Stomach (tissue), 19 donors: ENCODE results near the gene NDUFB7. TPM values are rescaled to one million over a fixed set of nuclear protein-coding genes. Genes with fewer than 3 reads are reported as not detected.

Experiments used
- DNase-seq, 2 donors: peaks; one replicate each; pipeline versions ENCODE4 v3.0.0 to v3.0.0-alpha.2; 2013 to 2019
- H3K27ac ChIP-seq, 5 donors: fragments of 200-600 bp in 4 of 5; sonication (generic) in 4 of 5; one replicate each; pipeline ENCODE4 v1.5.1; 2013 to 2019; ENCODE audit warnings: mild to moderate bottlenecking in 1 of 5, moderate library complexity in 1 of 5
- H3K27me3 ChIP-seq, 3 donors: fragments of 200-600 bp; sonication (generic); one replicate each; pipeline ENCODE4 v1.5.1; 2017 to 2019; ENCODE audit warnings: mixed run types in 1 of 3
- H3K36me3 ChIP-seq, 4 donors: fragments of 200-600 bp; sonication (generic); 1 replicate in 3 of 4; 2 replicates in 1 of 4; pipeline ENCODE4 v1.5.1; 2016 to 2019
- H3K4me1 ChIP-seq, 4 donors: fragments of 200-600 bp; sonication (generic); one replicate each; pipeline ENCODE4 v1.5.1; 2016 to 2019
- H3K4me3 ChIP-seq, 4 donors: fragments of 200-600 bp; sonication (generic) in 3 of 4; one replicate each; pipeline ENCODE4 v1.5.1; 2016 to 2019; ENCODE audit warnings: mild to moderate bottlenecking in 1 of 4
- H3K9me3 ChIP-seq, 4 donors: fragments of 200-600 bp; sonication (generic); one replicate each; pipeline ENCODE4 v1.5.1; 2016 to 2019
- CTCF ChIP-seq, 7 experiments: fragments of 450-650 bp in 4 of 7; fragments of 200-600 bp in 3 of 7; sonication (generic) in 3 of 7; IDR thresholded peaks; one replicate each; pipeline ENCODE4 v1.5.1; 2016 to 2019; ENCODE audit warnings: antibody characterized with exemption in 7 of 7, control low read depth in 2 of 7, mild to moderate bottlenecking in 1 of 7
- EP300 ChIP-seq: sonication (generic); formaldehyde crosslinking; IDR thresholded peaks from one replicate; pipeline ENCODE4 v1.6.1; 2017; ENCODE audit warnings: antibody characterized with exemption
- POLR2A ChIP-seq, 4 donors: fragments of 450-650 bp; IDR thresholded peaks; one replicate each; pipeline ENCODE4 v1.6.1; 2016; ENCODE audit warnings: antibody characterized with exemption in 4 of 4, control low read depth in 2 of 4, mild to moderate bottlenecking in 1 of 4, moderate library complexity in 1 of 4
- POLR2AphosphoS5 ChIP-seq, 3 donors: sonication (generic); formaldehyde crosslinking; IDR thresholded peaks; one replicate each; pipeline ENCODE4 v1.6.1; 2016; ENCODE audit warnings: antibody characterized with exemption in 3 of 3
- WGBS, 5 donors: extraction: QIAGEN DNeasy Blood & Tissue Kit in 3 of 5; methylation state at CpG; one replicate each; pipeline versions ENCODE4 v1.1.5 to v1.1.7; 2013 to 2018; 5-methylcytosine and 5-hydroxymethylcytosine counted together
- intact Hi-C: fragments of 100-400 bp; cut with DNase I; formaldehyde crosslinking; loops from one replicate; pipeline ENCODE4 v1.15.1; 2023; ENCODE audit warnings: low total_unique reads
- long read RNA-seq, 10 donors: transcript quantifications; one replicate each; lab custom pipeline, GENCODE V29; 2026
- polyA plus RNA-seq, 3 donors: library from polyadenylated mRNA; stranded (reverse); fragments of 200-250 nt; gene quantifications; one replicate each; pipeline ENCODE4 v1.2.3, GENCODE V29; 2013
- total RNA-seq, 5 donors: library from RNA; depleted of rRNA; stranded (reverse); fragments of >200 nt; gene quantifications; one replicate each; pipeline versions ENCODE4 v1.1.0 to v1.2.3, GENCODE V29; 2014 to 2016
- donor health status: healthy with polysubstance abuse.
- donor health status: Bipolar disorder and iron deficiency.
- donor health status: healthy.

Gene NDUFB7
- total RNA-seq (1,000 to 10,000 TPM in 1 of 5 donors, 100 to 1,000 TPM in 4; 159 to 1,175 (median 226) TPM), polyA plus RNA-seq (100 to 1,000 TPM; 558 to 652 (median 596) TPM)
- long read RNA-seq, donor 1, transcript NDUFB7-201 (3 exons, 531 nt): major isoform, 69 of 69 reads
- long read RNA-seq, donor 1, partial matches to known transcripts: 0 of 69 reads
- long read RNA-seq, donor 1, other reads (novel, unspliced or antisense): 0 of 69 reads
- long read RNA-seq, donor 2, transcript NDUFB7-201 (3 exons, 531 nt): major isoform, 60 of 60 reads
- long read RNA-seq, donor 2, partial matches to known transcripts: 0 of 60 reads
- long read RNA-seq, donor 2, other reads (novel, unspliced or antisense): 0 of 60 reads
- long read RNA-seq, donor 3, transcript NDUFB7-201 (3 exons, 531 nt): major isoform, 54 of 54 reads
- long read RNA-seq, donor 3, partial matches to known transcripts: 0 of 54 reads
- long read RNA-seq, donor 3, other reads (novel, unspliced or antisense): 0 of 54 reads
- long read RNA-seq, donor 4, transcript NDUFB7-201 (3 exons, 531 nt): major isoform, 9 of 9 reads
- long read RNA-seq, donor 4, partial matches to known transcripts: 0 of 9 reads
- long read RNA-seq, donor 4, other reads (novel, unspliced or antisense): 0 of 9 reads
- long read RNA-seq, donor 5, transcript NDUFB7-201 (3 exons, 531 nt): major isoform, 85 of 85 reads
- long read RNA-seq, donor 5, partial matches to known transcripts: 0 of 85 reads
- long read RNA-seq, donor 5, other reads (novel, unspliced or antisense): 0 of 85 reads
- long read RNA-seq, donor 6, transcript NDUFB7-201 (3 exons, 531 nt): major isoform, 186 of 197 reads
- long read RNA-seq, donor 6, partial matches to known transcripts: 11 of 197 reads
- long read RNA-seq, donor 6, other reads (novel, unspliced or antisense): 0 of 197 reads
- long read RNA-seq, donor 7, transcript NDUFB7-201 (3 exons, 531 nt): major isoform, 113 of 125 reads
- long read RNA-seq, donor 7, partial matches to known transcripts: 12 of 125 reads
- long read RNA-seq, donor 7, other reads (novel, unspliced or antisense): 0 of 125 reads
- long read RNA-seq, donor 8, transcript NDUFB7-201 (3 exons, 531 nt): major isoform, 106 of 113 reads
- long read RNA-seq, donor 8, partial matches to known transcripts: 7 of 113 reads
- long read RNA-seq, donor 8, other reads (novel, unspliced or antisense): 0 of 113 reads
- long read RNA-seq, donor 9, transcript NDUFB7-201 (3 exons, 531 nt): major isoform, 94 of 100 reads
- long read RNA-seq, donor 9, partial matches to known transcripts: 6 of 100 reads
- long read RNA-seq, donor 9, other reads (novel, unspliced or antisense): 0 of 100 reads
- long read RNA-seq, donor 10, transcript NDUFB7-201 (3 exons, 531 nt): major isoform, 28 of 28 reads
- long read RNA-seq, donor 10, partial matches to known transcripts: 0 of 28 reads
- long read RNA-seq, donor 10, other reads (novel, unspliced or antisense): 0 of 28 reads

- TF ChIP-seq CTCF (IDR thresholded peaks at IDR 0.05) (peak in 5 of 7 experiments; percentile 40 to 85 (median 64)), POLR2A (IDR thresholded peaks at IDR 0.05) (no peak), EP300 (no peak), POLR2AphosphoS5 (IDR thresholded peaks at IDR 0.05) (peak; percentile 66 to 96 (median 88))
- DNase-seq: peak; percentile 92 to 97
- Histone ChIP-seq H3K4me1 (peaks cover 15 to 58% (median 41%) of the 10 kb centered on the region in 4 donors), H3K4me3 (peak within 1 kb of the TSS; percentile 83 to 98 (median 93)), H3K27ac (peak within 1 kb of the TSS; percentile 79 to 91 (median 84)), H3K36me3 (peaks cover 4 to 23% (median 15%) of the 10 kb centered on the region in 4 donors), H3K27me3 (no peaks in the 10 kb centered on the region), H3K9me3 (no peaks in the 10 kb centered on the region)
- intact Hi-C loops: no loop called here
- WGBS, 5 donors: 2 to 7% (median 3%) methylated on average over 15 to 40 of the region's 40 CpGs
Observed at GRCh38 chr19:14571695-14572490, at the start of gene NDUFB7. TSS of gene NDUFB7 (minus strand) at chr19:14572066. CDS start at chr19:14572000, 66 bp downstream.

- H3K27ac ChIP-seq: no peak overlapping the region
- no peak for DNase-seq
- no peaks in the 10 kb centered on the region for H3K36me3 ChIP-seq
- no peaks in the 10 kb centered on the region for H3K4me1 ChIP-seq
- H3K27me3 ChIP-seq: peaks cover 0 to under 1% (median 0%) of the 10 kb centered on the region in 3 donors
- no peak overlapping the region for H3K4me3 ChIP-seq
- no peak for TF ChIP-seq CTCF (IDR thresholded peaks at IDR 0.05)
- TF ChIP-seq EP300: no peak
- TF ChIP-seq POLR2AphosphoS5 (IDR thresholded peaks at IDR 0.05): no peak
- no peak for TF ChIP-seq POLR2A (IDR thresholded peaks at IDR 0.05)
- peaks cover 6 to 21% (median 18%) of the 10 kb centered on the region in 4 donors for H3K9me3 ChIP-seq
- intact Hi-C loops: no loop called here
Observed at GRCh38 chr19:14619404-14619803, 47.5 kb upstream of the NDUFB7 start.

- DNase-seq: no peak
- no peaks in the 10 kb centered on the region for H3K27me3 ChIP-seq
- H3K4me1 ChIP-seq: no peaks in the 10 kb centered on the region
- no peak overlapping the region for H3K27ac ChIP-seq
- no peak for TF ChIP-seq CTCF (IDR thresholded peaks at IDR 0.05)
- TF ChIP-seq EP300: no peak
- no peak for TF ChIP-seq POLR2A (IDR thresholded peaks at IDR 0.05)
- TF ChIP-seq POLR2AphosphoS5 (IDR thresholded peaks at IDR 0.05): no peak
- WGBS, 5 donors: 82 to 94% (median 93%) methylated on average over 3 of the region's 3 CpGs
- H3K36me3 ChIP-seq: no peaks in the 10 kb centered on the region
- intact Hi-C loops: no loop called here
- H3K4me3 ChIP-seq: no peak overlapping the region
- H3K9me3 ChIP-seq: peaks cover 6 to 27% (median 18%) of the 10 kb centered on the region in 4 donors
Observed at GRCh38 chr19:14616407-14616806, 44.5 kb upstream of the NDUFB7 start.
